ENCODE data around the gene RSPH9. TPM values are rescaled to one million over a fixed set of nuclear protein-coding genes. Genes with fewer than 3 reads are reported as not detected.

Gene RSPH9
- under 1 TPM in 2 of 4 donors, not detected in 2; 0.19 to 0.49 TPM for total RNA-seq

GRCh38 chr6:43644940-43645612 lies at the start of gene RSPH9:
TSS of gene RSPH9 (plus strand) at chr6:43645036. CDS start at chr6:43645099, 63 bp downstream.
- no peak for TF ChIP-seq CTCF (IDR thresholded peaks at IDR 0.05; ENCODE audit: low read depth)

GRCh38 chr6:43600595-43600994 lies 44.2 kb upstream of the RSPH9 start:
- TF ChIP-seq CTCF (IDR thresholded peaks at IDR 0.05; ENCODE audit: low read depth): no peak

GRCh38 chr6:43604174-43604573 lies 40.7 kb upstream of the RSPH9 start:
- TF ChIP-seq CTCF (IDR thresholded peaks at IDR 0.05; ENCODE audit: low read depth): no peak

GRCh38 chr6:43606019-43606418 lies 38.8 kb upstream of the RSPH9 start:
- TF ChIP-seq CTCF (IDR thresholded peaks at IDR 0.05; ENCODE audit: low read depth): no peak

- TF ChIP-seq CTCF (IDR thresholded peaks at IDR 0.05; ENCODE audit: low read depth): no peak
These were observed 36.5 kb upstream of the RSPH9 start for GRCh38 chr6:43608310-43608763.

GRCh38 chr6:43608807-43609206 lies 36.0 kb upstream of the RSPH9 start:
- TF ChIP-seq CTCF (IDR thresholded peaks at IDR 0.05; ENCODE audit: low read depth): no peak

GRCh38 chr6:43609402-43609801 lies 35.4 kb upstream of the RSPH9 start:
- no peak for TF ChIP-seq CTCF (IDR thresholded peaks at IDR 0.05; ENCODE audit: low read depth)

Data from subcutaneous adipose tissue (tissue), 4 donors.